ENCODE results near the gene PAX2. TPM values are rescaled to one million over a fixed set of nuclear protein-coding genes. Genes with fewer than 3 reads are reported as not detected.

Gene PAX2
- total RNA-seq, 1 donor from 2014 or later: not detected

GRCh38 chr10:100858747-100859483 is 113.5 kb downstream of the PAX2 start:
- no peak for DNase-seq

GRCh38 chr10:100859484-100859763 is 114.0 kb downstream of the PAX2 start:
- no peak for DNase-seq

GRCh38 chr10:100863433-100863832 is 118.1 kb downstream of the PAX2 start:
- DNase-seq: no peak

GRCh38 chr10:100864036-100864885 is 118.9 kb downstream of the PAX2 start:
- no peak for DNase-seq

GRCh38 chr10:100864978-100865377 is 119.6 kb downstream of the PAX2 start:
- no peak for DNase-seq

- no peak for DNase-seq
Observed at GRCh38 chr10:100866010-100866409, 120.6 kb downstream of the PAX2 start.

- DNase-seq: no peak
Observed at GRCh38 chr10:100866575-100867098, 121.3 kb downstream of the PAX2 start.

- DNase-seq: no peak
Observed at GRCh38 chr10:100867261-100867963, 122.0 kb downstream of the PAX2 start.

GRCh38 chr10:100868382-100868781 is 123.0 kb downstream of the PAX2 start:
- DNase-seq: no peak

- no peak for DNase-seq
Observed at GRCh38 chr10:100869399-100869798, 124.0 kb downstream of the PAX2 start.

- no peak for DNase-seq
Observed at GRCh38 chr10:100872034-100872791, 126.8 kb downstream of the PAX2 start.

GRCh38 chr10:100873146-100873826 is 127.9 kb downstream of the PAX2 start:
- no peak for DNase-seq

GRCh38 chr10:100873827-100874326 is 128.5 kb downstream of the PAX2 start:
- no peak for DNase-seq

GRCh38 chr10:100874702-100875483 is 129.5 kb downstream of the PAX2 start:
- DNase-seq: no peak

- DNase-seq: no peak
Observed at GRCh38 chr10:100875484-100876166, 130.2 kb downstream of the PAX2 start.

- no peak for DNase-seq
Observed at GRCh38 chr10:100876585-100877460, 131.4 kb downstream of the PAX2 start.

- DNase-seq: no peak
Observed at GRCh38 chr10:100877461-100877850, 132.1 kb downstream of the PAX2 start.

- peak; percentile 26 for DNase-seq
Observed at GRCh38 chr10:100878291-100878910, 133.0 kb downstream of the PAX2 start.

Data from occipital lobe (tissue), 2 donors.